SW480 (cell line): Measurements from ENCODE around the gene SUN3.
"Not testable (repeated sequence)": the region's sequence is repeated elsewhere in the genome, so short reads cannot be mapped to it uniquely, and the experiment has no call there.

Source experiments
- DNase-seq: peaks from one replicate; pipeline ENCODE4 v3.0.0-alpha.2; 2016; ENCODE audit warnings: low spot score

Gene SUN3

GRCh38 chr7:48025624-48026023 is 3.3 kb downstream of the SUN3 start:
- no peak for DNase-seq

GRCh38 chr7:48017674-48018073 is 11.2 kb downstream of the SUN3 start:
- DNase-seq, result peak; percentile 77

- DNase-seq, result no peak
Measured at GRCh38 chr7:48016641-48017040, 12.3 kb downstream of the SUN3 start.

GRCh38 chr7:48011951-48012350 is 17.0 kb downstream of the SUN3 start:
- no peak for DNase-seq

GRCh38 chr7:48011323-48011722 is 17.6 kb downstream of the SUN3 start:
- no peak for DNase-seq

- DNase-seq, result no peak
Measured at GRCh38 chr7:48009954-48010353, 19.0 kb downstream of the SUN3 start.

GRCh38 chr7:48009257-48009656 is 19.6 kb downstream of the SUN3 start:
- DNase-seq, result no peak

GRCh38 chr7:48006866-48007265 is 22.0 kb downstream of the SUN3 start:
- DNase-seq, result no peak

GRCh38 chr7:48004638-48005037 is 24.3 kb downstream of the SUN3 start:
- no peak for DNase-seq

GRCh38 chr7:48004032-48004431 is 24.9 kb downstream of the SUN3 start:
- DNase-seq, result no peak

- DNase-seq, result not testable (repeated sequence)
Measured at GRCh38 chr7:48000164-48000563, 28.7 kb downstream of the SUN3 start.

GRCh38 chr7:47999413-47999812 is 29.5 kb downstream of the SUN3 start:
- DNase-seq, result no peak

- DNase-seq, result no peak
Measured at GRCh38 chr7:47992446-47992845, 36.5 kb downstream of the SUN3 start.

- DNase-seq, result peak; percentile 20
Measured at GRCh38 chr7:47991741-47992311, 37.1 kb downstream of the SUN3 start.

GRCh38 chr7:47991270-47991669 is 37.6 kb downstream of the SUN3 start:
- DNase-seq, result no peak

- no peak for DNase-seq
Measured at GRCh38 chr7:47990592-47990991, 38.3 kb downstream of the SUN3 start.

GRCh38 chr7:47989607-47990400 is 39.1 kb downstream of the SUN3 start:
- not testable (repeated sequence) for DNase-seq

- peak; percentile 23 for DNase-seq
Measured at GRCh38 chr7:47988496-47989386, 40.2 kb downstream of the SUN3 start.

GRCh38 chr7:47982610-47983009 is 46.3 kb downstream of the SUN3 start:
- DNase-seq, result no peak

GRCh38 chr7:47980648-47981047 is 48.3 kb downstream of the SUN3 start:
- not testable (repeated sequence) for DNase-seq

GRCh38 chr7:47979832-47980181 is 49.1 kb downstream of the SUN3 start:
- DNase-seq, result no peak

GRCh38 chr7:47979145-47979831 is 49.6 kb downstream of the SUN3 start, which contains the start of gene HUS1:
Gene HUS1 (minus strand): TSS chr7:47979615. CDS start chr7:47979519, 96 bp downstream.
- peak; percentile 94 for DNase-seq
